Measurements from ENCODE around the gene PNLIP. TPM values are rescaled to one million over a fixed set of nuclear protein-coding genes. Genes with fewer than 3 reads are reported as not detected.

PNLIP gene
- polyA plus RNA-seq = not detected in 2 replicates

GRCh38 chr10:116545756-116546155, at the start of gene PNLIP:
Gene PNLIP, plus strand, starts transcription at chr10:116545931. Its CDS starts 162 bp downstream, at chr10:116546093.

GRCh38 chr10:116590590-116591444, 45.1 kb downstream of the PNLIP start, which contains the start of gene PNLIPRP1:
Gene PNLIPRP1, plus strand, starts transcription at chr10:116590959. Its CDS starts 171 bp downstream, at chr10:116591130.

Other genes starting within 250 kb of the PNLIP start
- not detected in 2 replicates for gene CCDC172, start 221.5 kb upstream of the PNLIP start, polyA plus RNA-seq
- not detected in 2 replicates for gene PNLIPRP3, start 118.1 kb upstream of the PNLIP start, polyA plus RNA-seq
- gene PNLIPRP1, start 45.0 kb downstream of the PNLIP start, polyA plus RNA-seq = not detected in 2 replicates
- not detected in 2 replicates for gene PNLIPRP2, start 75.0 kb downstream of the PNLIP start, polyA plus RNA-seq
- 58.0 and 62.9 TPM in 2 replicates for gene HSPA12A, start 196.6 kb downstream of the PNLIP start, polyA plus RNA-seq

Data from Purkinje cell (primary cell).